Stimulated activated CD4-positive, alpha-beta T cell treated with anti-CD3 and anti-CD28 coated beads, Interleukin-1b, Interleukin-23, amount 100 ng/mL, for 4 hours (primary cell): ENCODE results near the gene LDAF1.
"Not testable (repeated sequence)": the region's sequence is repeated elsewhere in the genome, so short reads cannot be mapped to it uniquely, and the experiment has no call there.

Experiments
- DNase-seq, 2 donors: peaks; one replicate each; pipeline ENCODE4 v3.0.0-alpha.2; 2020; ENCODE audit warnings: low read depth in 2 of 2

Gene LDAF1

GRCh38 chr16:21158208-21159110, at the start of gene LDAF1:
TSS of gene LDAF1 (plus strand) at chr16:21158674. CDS start at chr16:21161183, 2,509 bp downstream.
- peak; percentile 60 to 77 for DNase-seq

DNA sequence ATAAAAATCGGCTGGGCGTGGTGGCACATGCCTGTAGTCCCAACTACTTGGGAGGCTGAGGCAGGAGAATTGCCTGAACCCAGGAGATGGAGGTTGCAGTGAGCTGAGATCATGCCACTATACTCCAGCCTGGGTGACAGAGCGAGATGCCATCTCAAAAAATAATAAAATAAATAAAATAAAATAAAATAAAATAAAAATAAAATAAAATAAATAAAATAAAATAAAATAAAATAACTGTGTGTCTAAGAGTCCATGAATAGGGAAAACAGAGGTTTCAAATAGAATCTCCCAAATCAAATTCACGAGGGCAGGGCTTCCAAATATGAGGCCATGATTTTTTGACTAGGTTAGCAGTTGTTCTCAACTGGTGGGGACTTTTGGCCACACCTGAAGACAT, 42.9 kb upstream of the LDAF1 start:
- not testable (repeated sequence) for DNase-seq

DNA sequence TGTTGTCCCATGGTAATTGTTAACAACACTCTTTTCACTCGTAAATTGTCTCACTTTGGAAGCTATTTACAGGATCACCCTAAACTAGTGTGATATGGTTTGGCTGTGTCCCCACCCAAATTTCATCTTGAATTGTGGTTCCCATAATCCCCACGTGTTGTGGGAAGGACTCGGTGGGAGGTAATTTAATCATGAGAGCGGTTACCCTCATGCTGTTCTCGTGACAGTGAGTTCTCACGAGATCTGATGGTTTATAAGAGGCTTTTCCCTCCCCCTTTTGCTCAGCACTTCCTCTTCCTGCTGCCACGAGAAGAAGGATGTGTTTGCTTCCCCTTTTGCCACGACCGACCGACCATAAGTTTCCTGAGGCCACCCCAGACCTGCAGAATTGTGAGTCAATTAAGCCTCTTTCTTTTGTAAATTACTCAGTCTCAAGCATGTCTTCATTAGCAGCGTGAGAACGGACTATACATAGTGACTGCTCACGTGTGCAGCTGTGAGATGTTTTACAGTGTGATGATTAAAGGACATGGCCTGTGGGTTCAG, 42.3 kb upstream of the LDAF1 start:
- DNase-seq, result no peak

- DNase-seq, result no peak
These were observed 40.9 kb upstream of the LDAF1 start for GRCh38 chr16:21117567-21117966.

DNA sequence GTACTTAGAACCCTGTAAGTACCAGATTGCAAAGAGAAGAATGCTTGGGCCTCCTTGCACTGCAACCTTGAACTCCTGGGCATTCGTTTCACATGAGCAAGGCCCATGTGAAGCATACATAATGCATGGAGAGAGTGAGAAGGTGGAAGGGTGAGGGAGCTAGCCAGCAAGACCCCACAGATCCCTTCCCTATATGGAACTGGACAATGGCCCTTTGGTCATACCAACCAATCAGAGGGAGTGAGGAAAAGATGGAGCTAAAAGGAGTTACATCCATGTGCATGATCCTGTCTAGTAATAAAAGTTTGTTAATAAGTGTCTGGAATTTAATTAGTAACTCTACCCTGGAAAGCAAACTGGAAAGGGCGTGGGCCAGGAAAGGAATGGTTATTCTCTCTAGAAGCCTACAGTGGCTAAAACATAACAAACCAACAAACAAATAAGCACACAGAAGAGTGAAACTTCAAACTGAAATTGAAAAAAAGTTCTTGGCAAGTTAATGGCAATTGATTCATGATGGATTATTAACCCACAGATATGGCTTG, 37.4 kb upstream of the LDAF1 start:
- no peak for DNase-seq

- DNase-seq, result no peak
These were observed 33.3 kb upstream of the LDAF1 start for GRCh38 chr16:21125191-21125590.

DNA sequence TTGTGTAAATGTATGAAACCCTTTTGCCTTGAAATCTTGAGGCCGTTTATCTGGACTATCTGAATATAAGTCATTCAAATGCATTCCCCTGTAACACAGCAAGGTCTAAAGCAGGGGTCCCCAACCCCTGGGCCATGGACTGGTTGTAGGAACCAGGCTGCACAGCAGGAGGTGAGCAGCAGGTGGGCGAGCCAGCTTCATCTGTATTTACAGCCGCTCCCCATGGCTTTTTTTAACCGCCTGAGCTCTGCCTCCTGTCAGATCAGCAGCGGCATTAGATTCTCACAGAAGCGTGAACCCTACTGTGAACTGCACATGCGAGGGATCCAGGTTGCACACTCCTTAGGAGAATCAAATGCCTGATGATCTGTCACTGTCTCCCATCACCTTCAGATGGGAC, 32.0 kb upstream of the LDAF1 start:
- no peak for DNase-seq

DNA sequence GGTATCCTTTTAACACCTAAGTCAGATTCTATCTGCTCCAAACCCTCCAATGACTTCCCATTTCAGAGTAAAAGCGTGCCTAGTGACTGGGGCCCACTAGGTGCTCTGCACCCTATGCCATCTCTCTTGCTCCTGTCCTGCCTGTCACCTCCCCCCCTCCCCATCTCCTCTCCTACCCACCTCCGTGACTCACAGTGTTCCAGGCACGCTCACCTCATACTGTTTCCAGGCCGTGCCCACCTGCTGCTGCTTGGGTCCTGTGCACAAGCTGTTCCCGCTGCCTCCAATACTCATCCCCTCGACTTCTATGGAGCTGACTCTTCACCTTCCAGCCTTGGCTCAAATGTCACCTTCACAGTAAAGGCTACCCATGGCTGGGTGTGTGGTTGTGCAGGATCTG, 29.5 kb upstream of the LDAF1 start:
- DNase-seq, result no peak

DNA sequence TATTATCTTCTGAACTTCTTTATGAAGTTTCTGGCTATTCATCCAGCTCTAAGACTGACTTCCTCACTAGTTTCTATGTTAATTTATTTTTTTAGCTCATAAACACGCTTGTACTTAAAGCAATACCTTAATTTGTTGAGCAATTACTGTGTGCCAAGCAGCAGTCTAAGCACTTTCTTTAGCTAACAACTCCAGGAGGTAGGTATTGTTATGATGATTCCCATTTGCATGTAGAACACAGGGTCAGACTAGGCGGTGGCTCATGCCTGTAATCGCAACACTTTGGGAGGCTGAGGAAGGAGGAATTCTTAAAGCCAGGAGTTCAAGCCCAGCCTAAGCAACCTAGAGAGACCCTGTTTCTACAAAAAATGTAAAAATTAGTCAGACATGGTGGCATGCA, 27.7 kb upstream of the LDAF1 start:
- DNase-seq, result no peak

GRCh38 chr16:21134053-21134452, 24.4 kb upstream of the LDAF1 start:
- DNase-seq, result no peak

DNA sequence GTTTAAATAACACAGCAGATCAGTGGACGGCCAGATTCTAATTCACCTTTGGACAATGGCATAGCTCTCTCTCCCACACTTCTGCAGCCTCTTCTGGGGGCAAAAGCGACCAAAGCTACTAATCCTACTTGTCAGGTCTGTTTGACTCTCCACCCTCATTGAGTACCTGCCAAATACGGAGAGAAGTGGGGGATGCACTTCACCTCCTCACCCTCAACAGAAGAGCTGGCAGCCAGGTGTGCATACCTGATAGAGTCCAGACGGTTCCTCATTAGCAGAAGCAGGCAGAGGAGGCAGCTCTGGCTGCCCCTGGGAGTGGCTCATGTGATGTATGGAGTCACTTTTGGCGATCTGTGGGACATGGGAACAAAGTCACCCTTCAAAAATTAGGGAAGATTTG, 12.7 kb upstream of the LDAF1 start:
- DNase-seq, result no peak

GRCh38 chr16:21150375-21151001, 8.0 kb upstream of the LDAF1 start, which contains the start of gene DNAH3:
TSS of gene DNAH3 (minus strand) at chr16:21150846. CDS start at chr16:21150319, 527 bp downstream.
- no peak for DNase-seq

DNA sequence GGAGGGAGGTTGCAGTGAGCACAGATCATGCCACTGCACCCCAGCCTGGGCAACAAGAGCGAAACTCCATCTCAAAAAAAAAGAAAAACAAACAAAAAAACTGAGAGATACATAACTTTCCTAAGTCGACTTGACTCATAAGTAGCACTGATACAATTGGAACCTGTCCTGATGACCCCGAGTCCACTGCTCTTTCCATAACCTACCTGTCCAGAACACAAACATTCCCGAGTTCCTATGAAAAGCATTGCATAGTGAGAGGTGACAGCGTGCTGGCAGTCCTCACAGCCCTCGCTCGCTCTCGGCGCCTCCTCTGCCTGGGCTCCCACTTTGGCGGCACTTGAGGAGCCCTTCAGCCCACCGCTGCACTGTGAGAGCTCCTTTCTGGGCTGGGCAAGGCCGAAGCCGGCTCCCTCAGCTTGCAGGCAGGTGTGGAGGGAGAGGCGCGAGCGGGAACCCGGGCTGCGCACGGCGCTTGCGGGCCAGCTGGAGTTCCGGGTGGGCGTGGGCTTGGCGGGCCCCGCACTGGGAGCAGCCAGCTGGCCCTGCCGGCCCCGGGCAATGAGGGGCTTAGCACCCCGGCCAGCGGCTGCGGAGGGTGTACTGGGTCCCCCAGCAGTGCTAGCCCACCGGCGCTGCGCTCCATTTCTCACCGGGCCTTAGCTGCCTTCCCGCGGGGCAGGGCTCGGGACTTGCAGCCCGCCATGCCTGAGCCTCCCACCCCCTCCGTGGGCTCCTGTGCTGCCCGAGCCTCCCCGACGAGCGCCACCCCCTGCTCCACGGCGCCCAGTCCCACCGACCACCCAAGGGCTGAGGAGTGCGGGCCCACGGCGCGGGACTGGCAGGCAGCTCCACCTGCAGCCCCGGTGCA, 6.1 kb upstream of the LDAF1 start:
- not testable (repeated sequence) for DNase-seq

GRCh38 chr16:21153124-21153729, 5.2 kb upstream of the LDAF1 start:
- not testable (repeated sequence) for DNase-seq

GRCh38 chr16:21156011-21156410, 2.5 kb upstream of the LDAF1 start:
- DNase-seq, result not testable (repeated sequence)

DNA sequence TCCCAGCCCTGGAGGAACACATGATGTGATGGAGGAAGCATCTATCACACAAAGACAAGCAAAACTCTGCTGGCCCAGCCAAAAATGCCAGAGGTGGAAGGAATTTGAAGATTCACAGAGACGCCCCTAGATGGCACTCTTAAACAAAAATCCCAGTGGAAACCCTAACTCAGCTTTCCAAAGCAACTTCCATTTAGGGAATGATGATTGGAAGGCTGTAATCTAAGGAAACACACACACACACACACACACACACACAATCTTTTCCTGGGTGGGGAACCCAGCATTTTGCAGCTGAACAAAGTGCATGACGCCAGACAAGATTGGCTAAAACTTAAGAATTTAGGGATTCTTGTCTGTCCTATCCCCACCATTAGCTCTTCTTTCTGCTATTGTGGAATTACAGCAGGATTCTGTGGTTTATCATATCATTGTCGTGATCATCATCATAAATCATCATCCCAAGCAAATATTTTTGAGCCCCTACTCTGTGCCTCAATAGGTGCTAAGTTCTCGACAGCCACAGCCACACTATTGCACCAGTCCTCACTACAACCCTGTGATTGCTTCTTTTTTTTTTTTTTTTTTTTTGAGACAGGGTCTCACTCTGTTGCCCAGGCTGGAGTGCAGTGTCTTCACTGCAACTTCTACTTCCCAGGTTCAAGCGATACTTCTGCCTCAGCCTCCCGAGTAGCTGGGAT, 1.6 kb upstream of the LDAF1 start:
- no peak for DNase-seq

- no peak for DNase-seq
These were observed 842 bp upstream of the LDAF1 start for GRCh38 chr16:21157632-21158031.

DNA sequence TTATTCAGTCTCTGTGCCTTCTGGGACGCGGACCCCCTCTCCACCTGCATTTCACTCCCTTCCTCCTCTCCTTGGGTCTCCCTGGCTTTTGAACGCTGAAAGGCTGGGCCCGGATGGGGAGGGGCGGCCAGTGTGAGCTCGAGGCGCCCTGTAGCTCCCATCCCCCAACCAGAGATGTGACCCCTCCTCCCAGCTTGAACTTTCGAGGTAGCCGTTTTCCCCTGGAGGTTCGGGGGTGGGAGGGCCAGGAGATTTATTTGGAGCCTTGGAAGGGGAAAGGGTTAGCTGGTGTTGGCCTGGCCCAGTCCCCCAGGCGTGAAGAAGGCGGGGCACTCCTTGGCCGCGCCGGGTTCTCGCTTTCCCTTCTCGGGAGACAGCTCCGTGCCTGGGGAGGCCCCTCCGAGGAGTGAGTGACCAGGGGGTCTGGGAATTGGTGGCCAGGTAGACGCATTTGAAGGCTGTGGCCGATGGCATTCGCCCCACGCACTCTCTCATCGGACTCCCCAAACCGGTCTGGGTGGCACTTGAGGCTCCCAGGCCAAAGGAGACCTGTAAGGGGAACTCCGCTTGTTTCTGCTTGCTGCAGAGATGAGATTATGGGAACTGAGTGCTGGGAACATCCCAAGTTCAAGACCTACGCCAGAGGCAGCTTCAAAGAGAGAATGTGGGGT, 942 bp downstream of the LDAF1 start:
- no peak for DNase-seq

GRCh38 chr16:21160276-21160675, 1.8 kb downstream of the LDAF1 start:
- no peak for DNase-seq

GRCh38 chr16:21161211-21161610, 2.7 kb downstream of the LDAF1 start:
- DNase-seq, result no peak
